Activated CD4-positive, alpha-beta T cell treated with anti-CD3 and anti-CD28 coated beads for 1 hour (primary cell): Measurements from ENCODE around the gene FAM177A1.
"Not testable (repeated sequence)": the region's sequence is repeated elsewhere in the genome, so short reads cannot be mapped to it uniquely, and the experiment has no call there.

Experiments
- DNase-seq: peaks from one replicate; pipeline ENCODE4 v3.0.0-alpha.2; 2020

Gene FAM177A1

DNA sequence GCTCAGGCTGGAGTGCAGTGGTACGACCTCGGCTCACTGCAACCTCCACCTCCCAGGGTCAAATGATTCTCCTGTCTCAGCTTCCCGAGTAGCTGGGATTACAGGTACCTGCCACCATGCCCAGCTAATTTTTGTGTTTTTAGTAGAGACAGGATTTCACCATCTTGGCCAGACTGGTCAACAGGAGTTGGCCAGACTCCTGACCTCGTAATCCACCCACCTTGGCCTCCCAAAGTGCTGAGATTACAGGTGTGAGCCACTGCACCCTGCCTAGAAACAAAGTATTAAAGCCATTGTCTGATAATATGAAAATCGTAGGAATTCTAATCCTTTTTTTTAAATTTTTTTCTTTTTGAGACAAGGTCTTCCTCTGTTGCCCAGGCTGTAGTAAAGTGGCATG, 19.7 kb downstream of the FAM177A1 start:
- not testable (repeated sequence) for DNase-seq

GRCh38 chr14:35068238-35069012, 22.4 kb downstream of the FAM177A1 start:
- no peak for DNase-seq

DNA sequence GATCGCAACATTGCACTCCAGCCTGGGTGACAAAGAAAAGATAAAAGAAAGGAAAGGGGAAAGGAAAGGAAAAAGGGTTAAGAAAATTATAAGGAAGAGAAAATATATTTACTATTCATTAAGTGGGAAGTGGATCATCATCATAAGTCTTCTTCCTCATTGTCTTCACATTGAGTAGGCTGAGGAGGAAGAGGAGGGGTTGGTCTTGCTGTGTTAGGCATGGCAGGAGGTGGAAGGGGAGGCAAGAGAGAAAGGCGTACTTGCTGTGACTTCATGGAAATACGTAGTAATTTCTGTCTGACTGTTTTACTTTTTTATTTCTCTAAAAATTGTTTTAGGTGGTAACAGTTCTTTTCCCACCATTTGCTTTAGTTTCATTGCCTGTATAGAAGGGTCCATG, 26.2 kb downstream of the FAM177A1 start:
- DNase-seq = no peak

DNA sequence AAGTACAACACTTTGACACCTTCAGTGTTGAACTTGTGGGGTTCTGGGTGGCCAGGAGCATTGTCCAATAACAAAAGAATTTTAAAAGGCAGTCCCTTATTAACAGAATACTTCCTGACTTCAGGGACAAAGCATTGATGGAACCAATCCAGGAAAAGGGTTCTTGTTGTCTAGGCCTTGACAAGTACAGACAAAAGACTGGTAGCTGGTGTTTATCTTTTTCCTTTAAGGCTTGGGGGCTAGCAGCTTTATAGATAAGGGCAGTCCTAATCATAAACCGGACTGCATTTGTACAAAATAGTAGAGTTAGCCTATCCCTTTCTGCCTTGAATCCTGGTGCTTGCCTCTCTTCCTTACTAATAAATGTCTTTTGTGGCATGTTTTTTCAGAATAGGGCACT, 27.4 kb downstream of the FAM177A1 start:
- no peak for DNase-seq

GRCh38 chr14:35078082-35078481, 32.0 kb downstream of the FAM177A1 start:
- DNase-seq = no peak

DNA sequence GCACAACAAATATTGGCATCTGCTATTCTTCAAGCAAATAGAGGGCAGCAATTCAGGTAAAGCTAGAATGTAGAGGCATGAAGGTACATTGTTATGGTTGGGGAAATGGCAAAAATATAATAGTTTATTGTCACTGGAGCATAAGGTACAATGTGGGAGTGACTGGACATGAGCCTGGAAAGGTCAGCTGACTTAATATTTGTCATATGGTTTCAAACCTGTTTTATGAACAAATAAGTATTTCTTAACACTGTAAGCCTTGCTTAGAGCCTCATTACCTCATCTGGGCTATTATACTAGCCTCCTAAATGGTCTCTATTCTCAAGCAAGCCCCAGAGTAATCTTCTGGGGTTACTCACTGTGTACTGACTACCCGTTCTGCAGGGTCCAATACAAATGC, 33.7 kb downstream of the FAM177A1 start:
- no peak for DNase-seq

GRCh38 chr14:35083530-35084150, 37.6 kb downstream of the FAM177A1 start:
- DNase-seq = no peak

DNA sequence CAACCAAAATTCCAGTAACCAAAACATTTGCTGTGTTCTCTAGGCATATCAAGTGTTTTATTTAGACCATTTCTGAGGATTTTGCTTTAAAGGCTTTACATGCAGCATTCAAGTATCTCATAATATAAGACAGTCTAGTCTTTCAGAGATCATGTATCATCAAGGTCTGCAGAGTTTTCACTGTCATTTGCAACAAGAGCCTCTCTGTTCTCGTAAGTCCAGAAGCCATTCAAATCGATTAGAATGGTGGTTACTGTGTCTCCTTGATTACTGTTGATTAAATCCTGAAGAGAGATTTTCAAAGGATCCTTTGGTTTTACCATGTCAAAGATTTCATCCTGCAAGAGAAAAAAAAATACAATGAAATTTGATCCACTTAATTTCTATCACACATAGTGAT, 39.4 kb downstream of the FAM177A1 start:
- no peak for DNase-seq

- DNase-seq = no peak
Measured at GRCh38 chr14:35088514-35088913, 42.4 kb downstream of the FAM177A1 start.

DNA sequence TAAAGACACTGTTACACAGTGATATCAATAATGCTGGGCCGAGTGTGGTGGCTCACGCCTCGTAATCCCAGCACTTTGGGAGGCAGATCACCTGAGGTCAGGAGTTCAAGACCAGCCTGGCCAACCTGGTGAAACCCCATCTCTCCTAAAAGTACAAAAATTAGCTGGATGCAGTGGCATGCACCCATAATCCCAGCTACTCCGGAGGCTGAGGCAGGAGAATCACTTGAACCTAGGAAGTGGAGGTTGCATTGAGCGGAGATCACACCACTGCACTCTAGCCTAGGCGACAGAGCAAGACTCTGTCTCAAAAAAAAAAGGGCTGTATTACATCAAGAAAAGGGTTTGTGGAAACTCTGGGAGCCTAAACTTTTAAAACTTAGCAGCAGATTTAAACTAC, 48.6 kb downstream of the FAM177A1 start:
- DNase-seq = not testable (repeated sequence)

DNA sequence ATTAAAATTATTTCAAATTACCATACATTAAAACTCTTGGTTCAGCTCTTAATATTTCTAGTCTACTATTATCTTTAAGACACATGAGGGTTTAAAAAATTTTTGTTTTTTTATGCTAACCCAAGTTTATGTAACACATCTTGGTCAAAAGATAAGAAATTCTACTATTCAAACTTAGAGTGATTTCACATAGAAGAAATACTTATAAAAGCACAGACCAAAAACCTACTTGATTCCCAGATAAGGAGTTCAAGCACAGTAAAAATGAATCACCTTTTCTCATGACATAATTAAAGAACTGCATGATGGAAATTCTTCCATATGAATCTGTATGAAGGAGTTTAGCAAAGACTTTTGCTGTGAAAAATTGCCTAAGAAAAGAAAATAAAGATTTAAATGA, 61.8 kb downstream of the FAM177A1 start:
- DNase-seq = no peak

- no peak for DNase-seq
Measured at GRCh38 chr14:35112641-35113040, 66.6 kb downstream of the FAM177A1 start.

GRCh38 chr14:35113308-35113950, 67.4 kb downstream of the FAM177A1 start:
- DNase-seq = no peak

- no peak for DNase-seq
Measured at GRCh38 chr14:35114036-35114435, 68.0 kb downstream of the FAM177A1 start.

DNA sequence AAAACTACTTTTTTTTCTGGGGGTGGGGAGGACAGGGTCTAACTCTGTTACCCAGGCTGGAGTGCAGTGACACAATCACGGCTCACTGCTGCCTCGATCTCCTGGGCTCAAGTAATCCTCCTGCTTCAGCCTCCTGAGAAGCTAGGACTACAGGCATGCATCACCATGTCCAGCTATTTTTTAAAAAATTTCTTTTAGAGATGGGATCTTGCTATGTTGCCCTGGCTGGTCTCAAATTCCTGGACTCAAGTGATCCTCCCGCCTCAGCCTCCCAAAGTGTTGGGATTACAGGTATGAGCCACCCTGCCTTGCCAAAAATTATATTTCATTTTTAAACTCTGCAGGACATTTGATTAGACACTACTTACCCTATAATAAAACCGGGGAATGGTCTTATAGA, 70.2 kb downstream of the FAM177A1 start:
- DNase-seq = no peak

DNA sequence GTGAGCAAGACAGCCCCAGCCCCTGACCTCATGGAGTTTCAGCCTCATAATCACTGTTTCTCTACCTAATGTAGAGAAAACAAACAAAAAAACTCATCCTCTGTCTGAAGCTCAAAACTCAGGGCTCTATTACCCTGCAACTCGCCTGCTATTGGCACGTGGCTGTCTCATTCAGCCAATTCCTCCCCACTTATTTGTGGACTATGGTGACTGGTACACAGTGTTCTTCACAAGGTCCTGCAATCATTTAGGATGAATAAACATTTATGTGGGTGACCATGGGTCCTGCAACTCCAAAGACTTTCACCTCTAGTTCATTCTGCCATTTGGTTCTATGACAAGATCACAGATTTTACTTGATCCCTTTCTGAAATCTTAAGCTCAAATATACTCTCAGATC, 71.0 kb downstream of the FAM177A1 start:
- DNase-seq = no peak

DNA sequence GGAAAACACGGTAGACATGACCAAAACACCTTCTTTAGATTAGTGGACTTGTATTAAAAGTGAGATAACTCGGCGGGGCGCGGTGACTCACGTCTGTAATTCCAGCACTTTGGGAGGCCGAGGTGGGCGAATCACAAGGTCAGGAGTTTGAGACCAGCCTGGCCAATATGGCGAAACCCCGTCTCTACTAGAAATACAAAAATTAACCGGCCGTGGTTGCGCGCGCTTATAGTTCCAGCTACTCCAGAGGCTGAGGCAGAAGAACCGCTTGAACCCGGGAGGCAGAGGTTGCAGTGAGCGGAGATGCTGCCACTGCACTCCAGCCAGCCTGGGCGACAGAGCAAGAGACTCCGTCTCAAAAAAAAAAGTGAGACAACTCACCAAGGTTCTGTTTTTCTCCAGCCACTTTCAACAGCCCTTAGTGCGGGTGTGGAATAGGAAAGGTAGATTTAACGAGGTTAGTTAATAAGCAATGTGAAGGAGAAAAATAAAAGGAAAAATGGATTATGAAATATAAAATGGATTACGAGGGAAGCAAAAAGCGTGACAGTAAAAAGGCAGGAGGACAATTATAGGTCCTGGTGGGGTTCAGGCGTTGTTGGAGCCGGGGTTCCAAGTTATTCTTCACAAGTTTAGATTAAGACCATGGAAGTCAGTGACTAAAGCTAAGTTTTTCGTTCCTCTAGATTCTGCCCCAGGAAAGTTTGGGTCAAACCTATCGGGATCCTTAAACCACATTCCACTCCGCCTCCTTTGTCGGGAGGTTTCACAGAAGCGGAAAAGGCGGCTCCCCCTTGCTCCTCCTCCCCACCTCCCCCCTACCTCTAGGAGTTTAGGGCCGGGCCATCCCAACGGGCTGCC, 75.2 kb downstream of the FAM177A1 start:
- DNase-seq = no peak

- DNase-seq = peak; percentile 83
Measured at GRCh38 chr14:35121887-35122695, 76.0 kb downstream of the FAM177A1 start, which contains the start of the genes PPP2R3C and PRORP. Gene PPP2R3C (minus strand): TSS chr14:35121990. CDS start chr14:35121959, 31 bp downstream. Gene PRORP (plus strand): TSS chr14:35122552. CDS start chr14:35123246, 694 bp downstream.

DNA sequence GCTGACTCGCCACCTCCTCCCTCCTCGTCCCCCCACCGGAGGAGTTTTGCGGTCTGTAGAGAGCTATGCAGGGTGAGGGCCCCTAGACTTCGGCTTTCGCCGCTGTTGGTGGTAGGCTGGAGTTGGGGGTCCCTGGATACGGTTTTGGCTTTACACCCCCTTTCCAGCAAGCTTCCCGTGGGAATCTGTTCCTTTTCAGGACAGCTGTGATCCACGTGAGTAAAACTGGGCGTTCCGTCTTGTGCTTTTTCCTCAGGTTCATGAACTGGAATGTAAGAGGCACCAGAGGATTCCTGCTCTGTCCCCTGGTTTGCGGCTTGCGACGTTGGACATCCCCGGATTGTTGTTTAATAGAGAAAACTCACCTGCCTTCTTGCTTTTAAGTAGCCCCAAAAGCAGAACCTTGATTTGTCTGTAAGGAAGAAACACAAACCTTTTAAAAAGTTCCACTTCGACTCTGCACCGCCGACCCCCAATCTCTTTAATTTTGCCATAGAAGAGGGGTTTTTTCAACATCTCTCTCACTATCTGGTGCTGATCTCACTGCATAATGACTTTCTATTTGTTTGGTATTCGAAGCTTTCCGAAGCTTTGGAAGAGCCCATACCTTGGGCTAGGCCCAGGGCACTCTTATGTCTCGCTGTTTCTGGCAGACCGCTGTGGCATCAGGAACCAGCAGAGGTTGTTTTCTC, 76.8 kb downstream of the FAM177A1 start:
- DNase-seq = no peak

DNA sequence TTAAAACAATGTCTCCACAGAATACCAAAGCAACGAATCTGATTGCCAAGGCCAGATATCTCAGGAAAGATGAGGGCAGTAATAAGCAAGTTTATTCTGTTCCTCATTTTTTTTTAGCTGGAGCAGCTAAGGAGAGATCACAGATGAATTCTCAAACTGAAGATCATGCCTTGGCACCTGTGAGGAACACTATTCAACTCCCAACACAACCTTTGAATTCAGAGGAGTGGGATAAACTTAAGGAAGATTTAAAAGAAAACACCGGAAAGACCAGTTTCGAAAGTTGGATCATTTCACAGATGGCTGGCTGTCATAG, 77.3 kb downstream of the FAM177A1 start:
- no peak for DNase-seq

- DNase-seq = no peak
Measured at GRCh38 chr14:35124127-35124526, 78.1 kb downstream of the FAM177A1 start.
